Measurements from ENCODE around the gene ZNF423.

ZNF423 gene

DNA sequence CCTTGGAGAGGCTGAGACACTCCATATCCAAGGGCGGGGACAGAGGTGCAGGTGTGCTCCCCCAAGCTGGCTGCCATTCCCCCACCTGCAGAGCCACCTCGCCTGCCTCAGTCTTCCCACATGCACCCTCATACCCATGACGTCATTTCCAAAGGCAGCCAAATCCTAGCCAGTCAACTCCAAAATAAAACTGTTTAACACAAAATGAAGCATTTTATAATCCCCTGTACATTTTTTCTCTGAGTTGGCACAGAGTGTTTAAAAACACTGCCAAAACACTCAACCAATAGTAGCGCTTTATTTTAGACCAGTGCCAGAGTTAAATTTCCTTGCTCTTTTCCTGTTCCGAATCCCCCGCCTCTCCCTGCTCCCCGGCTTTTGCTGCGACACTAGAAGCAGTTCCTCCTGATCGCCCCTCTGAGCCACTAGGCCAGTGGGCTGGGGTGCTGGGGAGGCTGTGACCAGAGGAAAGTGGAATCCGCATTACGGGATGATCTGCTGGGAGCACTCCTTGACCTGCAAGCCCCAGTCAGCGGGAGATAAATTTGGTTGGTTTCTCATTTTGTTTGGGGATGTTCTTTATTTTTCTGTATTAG, 139.5 kb downstream of the ZNF423 start:
- no peak for DNase-seq

DNA sequence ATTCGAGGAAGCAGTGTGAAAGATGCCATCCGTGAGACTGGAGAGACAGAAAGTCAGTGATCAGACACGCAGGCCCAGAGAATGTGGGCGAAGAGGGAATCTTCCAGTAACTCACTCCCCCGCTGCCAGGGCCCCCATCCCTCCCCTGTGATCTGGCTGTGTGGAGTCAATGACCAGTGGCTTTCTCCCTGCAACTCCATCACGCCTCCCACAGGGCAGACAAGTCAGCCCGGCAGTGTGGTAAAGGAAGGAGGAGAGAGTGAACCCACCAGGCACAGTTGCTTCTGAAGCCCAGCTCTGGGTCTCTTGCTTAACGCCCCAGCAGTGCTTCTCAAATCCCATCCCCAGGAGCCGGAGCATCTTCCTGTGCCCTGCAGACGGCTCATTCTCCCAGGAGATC, 142.1 kb downstream of the ZNF423 start:
- no peak for DNase-seq

DNA sequence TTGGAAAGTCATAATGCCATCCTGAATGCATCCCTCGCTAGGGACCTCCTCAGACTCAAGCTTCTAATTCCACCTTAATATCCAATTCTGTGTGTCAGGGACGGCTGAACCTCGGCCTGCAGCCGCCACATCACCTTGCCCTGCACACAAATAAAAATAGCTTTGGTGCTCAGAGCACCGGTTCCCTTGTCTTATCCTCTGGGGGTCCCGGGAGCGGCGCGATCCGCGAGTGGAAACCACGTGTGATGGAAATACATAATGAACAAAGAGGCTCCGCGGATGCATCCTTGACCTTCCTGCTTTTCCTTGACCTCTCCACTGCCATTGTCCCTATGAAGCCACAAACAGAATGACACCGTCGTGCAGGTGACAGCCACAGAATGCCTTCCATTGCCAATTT, 143.4 kb downstream of the ZNF423 start:
- DNase-seq, result no peak

DNA sequence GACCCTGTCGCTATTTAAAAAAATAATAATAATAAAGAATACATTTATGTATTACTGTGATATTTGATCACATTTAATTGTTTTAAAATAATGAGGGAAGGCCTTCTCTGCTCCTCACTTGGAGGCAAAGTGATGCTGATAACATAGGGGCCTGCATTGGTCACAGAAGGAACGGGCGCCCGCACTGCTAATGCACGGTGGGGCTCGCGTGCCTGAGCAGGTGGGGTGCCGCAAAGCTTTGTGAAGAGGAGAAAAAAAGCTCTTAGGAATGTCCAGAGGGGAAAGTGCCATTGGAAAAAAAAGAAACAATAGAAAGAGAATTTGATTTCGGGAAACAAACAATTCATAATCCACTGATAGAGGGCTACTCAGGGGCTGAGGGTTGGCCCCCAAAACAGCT, 143.8 kb downstream of the ZNF423 start:
- DNase-seq, result no peak

DNA sequence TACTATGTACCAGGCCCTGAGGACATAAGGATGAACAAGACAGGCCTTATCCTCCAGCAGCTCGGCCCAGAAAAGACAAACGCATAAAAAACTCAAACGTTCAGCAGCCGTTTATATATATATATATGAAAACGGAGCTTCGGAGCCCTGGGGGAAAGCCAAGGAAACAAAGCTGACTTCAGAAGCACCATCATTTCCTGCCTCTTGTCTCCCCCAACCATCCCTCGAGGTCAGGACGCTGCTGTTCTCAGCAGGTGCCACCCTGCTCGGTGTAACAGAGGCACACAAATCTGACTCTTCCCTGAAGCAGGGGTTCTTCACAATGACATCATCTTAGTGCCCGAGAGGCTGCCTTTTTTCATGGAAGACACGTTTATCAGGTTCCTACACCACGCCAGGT, 146.9 kb downstream of the ZNF423 start:
- no peak for DNase-seq

DNA sequence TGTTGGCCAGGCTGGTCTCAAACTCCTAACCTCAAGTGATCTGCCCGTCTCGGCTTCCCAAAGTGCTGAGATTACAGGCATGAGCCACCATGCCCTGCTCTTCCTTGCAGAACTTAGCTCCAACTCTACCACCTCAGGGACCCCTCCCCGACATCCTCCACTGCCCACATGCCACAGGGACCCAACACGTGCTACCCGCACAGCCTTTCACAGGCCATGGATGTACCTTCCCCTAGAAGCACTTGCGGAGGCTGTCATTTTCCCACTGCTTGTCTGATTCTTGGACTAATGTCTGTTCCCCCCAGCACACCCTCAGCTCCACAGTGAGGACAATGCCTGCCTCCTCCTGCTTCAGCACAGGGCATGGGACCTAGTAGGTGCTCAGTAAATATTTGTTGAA, 147.4 kb downstream of the ZNF423 start:
- DNase-seq, result no peak

DNA sequence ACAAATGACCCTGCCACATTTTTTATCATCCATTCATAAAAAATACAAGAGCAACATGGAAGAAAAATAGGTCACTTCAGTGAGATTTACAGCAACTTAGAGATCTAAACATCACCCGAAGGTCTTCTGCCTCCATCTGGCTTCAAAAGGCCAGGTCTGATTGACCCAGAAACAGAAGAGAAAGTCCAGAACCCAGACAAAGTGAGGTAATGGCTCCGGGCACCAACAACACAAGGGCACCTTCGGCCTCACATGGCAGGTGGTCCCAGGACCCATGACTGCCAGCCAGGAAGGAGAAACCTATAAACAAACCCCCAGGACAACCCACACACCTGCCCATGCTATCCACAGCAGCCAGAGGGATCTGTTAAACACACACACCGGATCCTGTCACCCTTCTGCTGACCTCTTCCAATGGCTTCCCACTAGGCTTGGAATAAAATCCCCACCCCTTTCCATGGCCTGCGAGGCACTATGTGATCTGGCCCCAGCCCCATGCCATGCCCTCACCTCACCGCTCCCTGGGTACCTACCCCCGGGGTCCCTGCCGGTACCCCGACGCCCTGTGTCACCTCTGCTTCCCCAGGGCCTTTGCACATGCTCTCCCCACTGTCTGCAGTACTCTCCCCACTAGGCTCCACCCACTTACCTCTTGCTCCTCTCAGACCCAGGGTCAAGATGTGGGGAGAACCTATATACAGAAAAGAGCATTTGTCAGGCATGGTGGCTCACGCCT, 149.1 kb downstream of the ZNF423 start:
- DNase-seq, result no peak

DNA sequence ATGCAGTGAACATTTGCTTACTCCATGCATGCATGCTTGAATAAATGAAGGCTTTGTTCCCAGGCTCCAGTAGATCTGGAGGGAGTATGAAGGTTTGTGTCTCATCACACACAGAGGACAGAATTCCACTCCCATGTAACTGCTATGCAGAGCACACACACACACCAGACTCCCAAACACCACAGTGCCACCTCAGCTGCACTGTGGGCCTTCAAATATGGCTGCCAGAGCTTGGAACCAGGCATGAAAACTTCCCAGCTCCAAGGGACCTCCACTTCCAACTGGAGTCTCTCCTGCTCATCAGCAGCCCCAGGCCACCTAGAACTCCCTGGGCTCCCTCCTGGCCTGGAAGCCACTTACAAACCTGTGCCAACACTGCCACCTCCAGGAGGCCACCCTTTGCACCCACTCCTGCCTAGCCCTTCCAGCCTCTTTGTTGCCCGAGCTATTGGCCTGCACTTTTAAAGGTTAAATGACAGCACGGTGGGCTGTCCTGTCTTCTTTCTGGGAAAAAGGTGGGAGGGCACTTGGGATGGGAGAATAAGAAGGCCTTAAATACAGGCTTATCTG, 151.2 kb downstream of the ZNF423 start:
- DNase-seq, result no peak

DNA sequence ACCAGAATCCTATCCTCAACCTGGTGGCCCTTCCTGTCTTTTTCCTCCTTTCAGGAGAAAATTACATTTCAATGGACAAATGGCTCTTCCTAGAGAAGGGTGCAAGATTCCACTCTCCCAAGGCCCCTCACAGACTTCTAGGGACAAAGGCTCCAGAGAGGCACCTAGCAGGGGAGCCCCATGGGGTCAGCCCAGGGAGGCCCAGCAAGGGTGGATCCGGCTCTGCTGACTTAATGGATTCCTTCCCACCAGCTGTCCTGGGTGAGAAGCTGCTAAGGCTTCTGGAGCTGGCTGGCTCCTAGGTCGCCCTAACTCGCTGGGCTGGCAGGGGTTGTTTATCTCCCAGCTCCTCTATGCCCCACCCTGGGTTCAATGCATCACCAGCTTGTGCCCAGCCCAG, 152.4 kb downstream of the ZNF423 start:
- DNase-seq, result no peak

DNA sequence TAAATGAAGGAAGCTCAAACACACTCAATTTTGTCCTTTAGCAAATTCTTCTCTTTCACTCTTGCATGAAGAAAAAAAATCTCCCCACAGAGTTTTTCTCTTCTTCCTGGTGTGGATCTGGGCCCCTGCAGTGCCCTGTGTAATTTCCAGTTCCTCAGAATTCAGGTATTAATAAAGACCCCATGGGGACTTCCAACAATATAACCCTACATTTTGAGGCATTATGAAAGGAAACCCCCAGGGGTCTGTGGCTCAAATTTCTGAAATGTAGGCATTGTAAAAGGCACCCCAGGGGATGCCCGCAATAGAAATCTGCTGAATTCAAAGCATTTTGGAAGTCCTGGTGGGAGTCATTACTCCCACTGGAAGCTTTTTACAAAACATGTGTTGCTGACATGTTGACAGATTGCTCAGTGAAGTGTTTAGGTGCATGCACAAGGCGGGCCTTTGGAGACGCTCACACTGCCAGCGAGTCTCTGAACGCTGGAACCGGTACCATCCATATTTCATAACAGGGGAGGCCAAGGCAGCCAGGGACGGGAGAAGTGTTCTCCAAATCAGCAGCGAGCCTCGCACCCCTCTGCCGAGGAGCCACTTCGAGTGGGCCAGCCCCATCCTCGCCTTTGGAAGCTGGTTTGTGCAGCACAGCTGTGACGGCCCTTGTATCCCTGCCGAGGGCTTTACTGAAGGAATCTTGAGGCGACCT, 154.0 kb downstream of the ZNF423 start:
- DNase-seq, result no peak

DNA sequence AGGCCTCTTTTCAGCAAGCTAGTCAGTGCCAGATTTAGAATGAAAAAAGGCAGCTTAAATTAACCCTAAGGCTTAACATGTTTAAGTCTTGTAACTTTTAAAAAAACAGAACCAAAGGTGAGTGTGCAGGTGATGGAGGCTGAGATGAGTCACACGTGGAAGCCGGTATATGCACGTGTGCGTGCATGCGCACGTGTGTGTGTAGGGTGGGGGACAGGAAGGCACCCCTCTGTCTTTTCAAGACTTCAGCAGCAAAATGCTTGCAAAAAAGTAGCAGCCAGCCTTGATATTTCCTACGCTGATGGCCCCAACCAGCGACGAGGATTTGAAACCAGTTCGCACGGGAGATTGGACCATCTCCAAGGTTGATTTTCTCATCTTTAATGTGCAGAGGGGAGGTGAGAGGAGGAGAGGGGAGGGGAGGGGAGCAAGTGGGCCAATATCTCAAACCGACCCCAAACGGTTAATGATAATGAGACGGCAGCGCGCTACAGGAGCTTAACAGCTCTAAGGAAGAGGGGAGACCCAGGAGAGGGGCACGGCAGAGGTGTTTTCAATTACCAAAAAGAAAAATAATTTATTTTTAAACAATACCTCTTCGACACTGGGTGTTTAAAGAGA, 154.7 kb downstream of the ZNF423 start:
- no peak for DNase-seq

DNA sequence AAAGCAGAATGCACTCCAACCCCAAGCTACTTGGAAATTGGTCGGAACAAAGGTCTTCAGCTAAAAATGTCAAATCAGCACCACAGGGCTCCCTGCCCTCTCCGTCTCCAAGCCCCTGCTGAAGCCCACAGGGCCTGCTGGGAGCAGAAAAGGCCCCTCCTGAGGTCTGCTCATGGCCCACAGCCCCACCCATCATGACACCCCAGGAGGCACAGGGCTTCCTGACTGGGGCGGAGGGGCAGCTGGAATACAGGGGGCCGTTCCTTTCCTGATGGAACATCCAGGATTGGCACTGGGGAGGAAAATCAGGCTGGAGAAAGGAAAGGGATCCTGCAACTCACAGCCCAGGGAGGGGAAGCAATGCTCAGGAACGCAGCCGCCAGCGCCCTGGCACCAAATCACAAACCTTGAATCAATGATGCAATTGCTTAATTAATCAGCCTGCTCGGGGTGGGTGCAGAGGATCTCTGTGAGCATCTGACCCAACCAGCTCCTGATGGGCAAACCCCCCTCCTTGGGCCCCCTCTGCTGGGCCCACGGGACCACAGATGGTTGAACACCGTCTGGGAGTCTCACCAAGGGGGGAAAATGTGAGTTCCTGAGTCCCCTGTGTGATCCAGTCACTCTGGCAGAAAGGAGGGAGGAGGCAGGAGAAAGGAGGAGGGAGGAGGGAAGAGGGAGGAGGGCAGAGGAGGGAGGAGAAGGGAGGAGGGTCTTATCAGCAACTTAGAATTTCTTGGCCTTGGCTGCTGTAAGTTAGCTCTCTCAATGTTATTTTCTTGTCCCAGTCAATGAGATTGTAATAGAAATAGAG, 155.5 kb downstream of the ZNF423 start:
- no peak for DNase-seq

DNA sequence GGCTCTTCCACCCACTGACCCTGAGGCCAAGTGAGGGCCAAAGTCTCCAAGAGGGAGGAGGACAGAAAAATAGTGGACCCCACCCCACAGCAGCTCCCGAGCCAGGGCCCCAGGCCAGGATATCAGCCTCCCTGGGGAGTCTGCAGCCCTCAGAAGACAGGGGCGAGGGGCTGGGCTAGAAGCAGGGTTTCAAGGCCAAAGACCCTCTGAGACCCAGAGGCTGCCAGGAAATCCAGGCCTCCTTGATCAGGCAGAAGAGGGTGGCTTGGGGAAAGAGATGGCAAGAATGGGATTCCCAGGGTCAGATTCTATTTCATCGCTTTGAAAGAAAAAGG, 156.1 kb downstream of the ZNF423 start:
- no peak for DNase-seq

DNA sequence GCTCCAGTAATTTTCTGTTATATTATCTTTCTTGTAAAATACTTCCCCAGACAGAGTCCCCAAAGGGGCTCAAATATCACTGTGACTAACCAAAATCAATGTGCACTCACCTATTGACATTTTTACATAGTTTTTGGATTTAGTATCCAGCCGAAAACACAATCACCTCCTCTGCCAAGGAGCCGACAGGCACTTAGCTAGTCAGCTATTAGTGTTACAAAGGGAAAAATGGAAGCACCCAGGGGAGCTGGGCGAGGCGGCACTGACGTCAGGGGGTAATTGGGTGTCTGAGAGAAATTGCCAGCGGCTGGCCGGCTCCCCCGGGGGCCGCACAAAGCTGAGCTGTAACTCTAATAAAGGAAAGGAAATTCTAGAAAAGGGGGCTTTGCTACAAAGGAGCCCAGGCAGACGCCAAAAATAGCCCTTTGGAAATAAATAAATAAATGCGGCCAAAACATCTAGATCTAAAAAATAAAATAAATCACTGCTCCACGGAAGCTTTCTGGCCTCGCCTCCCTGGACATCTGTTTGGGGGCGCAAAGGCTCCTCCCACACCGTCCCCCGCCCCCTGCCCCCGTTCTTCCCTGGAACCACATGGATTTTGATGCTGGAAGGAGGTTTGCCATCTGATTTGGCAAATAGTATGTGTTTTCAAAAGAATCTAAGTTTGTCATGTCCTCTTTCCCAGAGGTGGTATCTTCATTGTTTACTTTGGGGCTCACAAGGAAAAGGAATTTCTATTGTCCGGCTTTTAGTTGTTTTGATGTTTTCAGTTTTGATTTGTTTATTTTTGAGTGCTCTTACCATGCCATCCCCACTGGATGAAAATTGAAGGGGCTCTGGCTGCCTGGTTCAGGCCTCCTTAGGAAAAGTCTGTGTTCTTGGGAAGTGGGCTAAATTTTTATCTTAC, 156.7 kb downstream of the ZNF423 start:
- no peak for DNase-seq

DNA sequence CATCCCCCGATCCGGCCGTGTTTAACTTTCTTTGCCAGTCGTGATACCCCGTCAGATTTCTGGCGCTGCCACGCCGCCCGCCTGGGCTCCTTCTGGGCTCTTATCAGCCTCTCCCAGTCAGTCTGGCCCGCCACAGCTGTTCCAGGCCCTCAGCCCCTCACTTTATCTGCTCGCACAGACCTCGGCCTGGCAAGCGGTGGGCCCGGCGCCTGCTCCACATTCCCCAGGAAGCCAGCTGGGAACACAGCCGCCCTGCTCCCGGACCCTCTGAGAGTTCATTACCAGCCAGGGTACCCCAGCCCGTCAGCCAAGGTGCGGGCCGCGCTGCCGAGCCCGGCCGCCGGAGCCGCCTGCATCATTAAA, 157.5 kb downstream of the ZNF423 start:
- no peak for DNase-seq

DNA sequence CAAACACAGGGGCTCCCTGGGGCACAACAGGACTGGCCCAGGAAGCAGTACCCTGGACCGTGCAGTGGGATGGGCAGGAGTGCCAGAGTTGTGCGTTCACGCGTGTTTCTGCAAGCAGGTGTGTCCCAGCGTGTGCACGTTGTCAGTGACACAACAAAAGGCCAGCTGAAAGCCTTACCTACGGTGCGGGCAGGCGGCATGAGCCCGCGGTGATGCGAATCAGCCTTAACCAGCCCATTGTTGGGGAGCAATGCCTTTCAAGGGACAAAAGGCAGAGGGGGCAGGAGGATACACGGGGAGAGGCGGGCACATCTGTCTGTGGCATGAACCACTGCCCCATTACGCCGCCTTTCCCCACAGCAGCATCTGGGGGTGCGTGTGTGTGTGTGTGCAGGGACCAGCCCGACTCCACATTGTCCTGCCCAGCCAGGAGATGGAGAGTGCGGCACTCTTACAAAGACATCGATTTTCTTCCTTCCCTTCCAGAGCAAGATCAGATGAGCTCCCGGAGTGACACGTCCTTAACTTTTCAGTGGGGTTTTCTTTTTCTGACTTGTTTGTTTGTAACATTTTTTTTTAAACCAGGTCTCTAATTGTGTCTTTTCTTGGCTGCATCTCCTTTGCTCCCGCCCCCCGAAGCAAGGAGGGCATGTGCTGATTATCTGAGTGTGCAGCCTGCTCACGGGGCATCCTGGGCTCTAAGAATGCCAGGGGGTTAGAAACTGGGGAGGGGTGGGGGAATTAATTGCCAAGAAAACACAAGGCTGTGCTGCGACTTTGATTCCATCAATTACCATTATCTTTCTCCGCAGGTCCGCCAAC, 158.1 kb downstream of the ZNF423 start:
- no peak for DNase-seq

DNA sequence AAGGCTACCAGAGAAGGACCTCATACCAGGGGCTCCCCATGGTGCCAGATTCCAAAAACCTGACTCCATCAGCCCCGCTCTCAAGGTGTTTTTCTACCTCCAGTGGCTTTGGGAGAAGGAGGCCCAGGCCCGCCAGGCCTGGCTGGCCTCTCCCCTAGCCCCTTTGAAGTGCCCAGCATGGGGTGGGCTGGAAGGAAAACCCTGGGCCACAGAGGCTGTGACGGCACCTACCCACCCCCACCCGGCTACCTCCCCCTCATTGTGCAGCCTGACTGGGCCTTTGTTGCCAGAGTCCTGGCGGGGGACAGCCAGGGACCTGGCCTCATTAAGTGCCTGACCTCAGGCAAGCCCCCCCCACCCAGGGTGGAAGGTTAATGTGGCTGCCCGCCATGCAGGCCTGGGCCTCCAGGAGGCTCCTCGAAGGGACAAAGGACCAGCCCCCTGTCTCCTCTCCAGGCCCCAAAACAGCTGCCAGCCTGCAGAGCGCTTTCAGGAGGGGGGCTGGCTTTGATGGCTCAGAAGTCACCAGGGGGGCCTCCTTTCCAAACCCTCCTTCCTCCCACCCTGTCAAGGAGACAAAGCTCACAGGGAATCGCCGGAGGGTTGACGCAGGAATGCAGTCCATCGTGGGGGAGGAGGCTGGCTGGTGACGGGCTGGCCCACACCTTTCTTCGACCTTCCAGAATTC, 159.4 kb downstream of the ZNF423 start:
- no peak for DNase-seq

DNA sequence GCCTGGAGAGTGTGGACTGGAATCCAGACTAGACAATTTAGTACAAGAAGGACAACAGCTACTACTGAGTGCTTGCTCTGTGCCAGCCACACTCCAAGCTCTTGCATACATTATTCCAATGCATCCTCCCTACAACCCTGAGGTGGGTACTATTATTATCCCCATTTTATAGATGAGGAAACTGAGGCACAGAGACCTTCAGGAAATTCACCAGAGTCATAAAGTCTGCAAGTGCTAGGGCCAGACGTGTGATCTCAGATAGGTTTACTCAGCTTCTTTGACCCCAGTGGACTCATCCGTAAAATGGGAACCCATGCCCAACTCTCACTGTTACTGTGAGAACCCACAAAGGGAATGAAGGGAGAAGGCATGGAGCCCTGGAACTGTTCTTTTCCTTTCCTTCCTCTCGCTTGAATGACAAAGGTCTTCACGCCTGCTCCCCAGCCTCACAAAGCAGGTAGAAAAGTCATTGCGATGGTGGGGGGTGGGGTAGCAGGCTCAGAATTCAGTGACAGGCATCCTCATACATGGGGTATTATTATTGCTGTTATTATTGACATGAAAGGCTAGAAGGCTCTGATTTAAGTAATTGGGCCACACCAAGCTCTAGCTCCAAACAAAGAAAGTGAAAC, 160.0 kb downstream of the ZNF423 start:
- DNase-seq, result no peak

DNA sequence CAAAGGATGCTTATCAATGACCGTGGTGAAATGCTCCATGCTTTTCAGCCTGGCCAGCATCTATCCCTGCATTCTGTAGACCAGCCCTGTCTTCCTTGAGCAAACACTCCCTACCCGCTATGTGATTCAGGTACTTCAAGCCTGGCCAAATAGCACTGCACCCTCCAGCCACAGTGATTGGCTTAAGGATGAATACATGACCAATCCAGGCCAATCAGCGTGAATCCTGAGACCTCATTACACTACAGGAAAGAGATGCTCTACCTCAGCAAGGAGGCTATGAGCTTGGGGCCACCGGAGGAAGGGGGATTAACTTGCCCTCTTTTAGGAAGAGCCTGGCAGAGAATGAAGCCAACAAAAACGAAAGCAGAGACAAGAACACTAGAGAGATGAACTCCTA, 162.5 kb downstream of the ZNF423 start:
- no peak for DNase-seq

DNA sequence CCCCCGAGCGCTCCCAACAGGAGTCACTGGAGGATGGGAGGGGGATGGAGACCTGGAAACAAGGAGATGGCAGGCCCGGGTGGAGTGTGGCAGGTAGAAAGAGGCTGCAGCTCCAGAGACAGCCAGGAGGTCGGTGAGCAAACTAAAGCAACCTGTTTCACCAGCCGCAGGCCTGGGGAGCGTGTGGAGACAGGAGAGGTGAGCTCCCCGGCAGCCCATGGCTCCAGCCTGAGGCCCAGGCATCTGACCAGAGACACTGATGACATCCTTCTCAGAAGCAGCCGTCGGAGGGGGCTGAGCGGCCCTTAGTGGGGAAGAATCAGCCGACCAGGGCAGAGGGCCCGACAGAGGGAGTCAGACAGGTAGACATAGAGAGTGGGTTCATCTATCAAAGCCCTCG, 165.1 kb downstream of the ZNF423 start:
- no peak for DNase-seq

All from GDM1 (cell line).